ENCODE data around the gene USP15.

The USP15 gene

DNA sequence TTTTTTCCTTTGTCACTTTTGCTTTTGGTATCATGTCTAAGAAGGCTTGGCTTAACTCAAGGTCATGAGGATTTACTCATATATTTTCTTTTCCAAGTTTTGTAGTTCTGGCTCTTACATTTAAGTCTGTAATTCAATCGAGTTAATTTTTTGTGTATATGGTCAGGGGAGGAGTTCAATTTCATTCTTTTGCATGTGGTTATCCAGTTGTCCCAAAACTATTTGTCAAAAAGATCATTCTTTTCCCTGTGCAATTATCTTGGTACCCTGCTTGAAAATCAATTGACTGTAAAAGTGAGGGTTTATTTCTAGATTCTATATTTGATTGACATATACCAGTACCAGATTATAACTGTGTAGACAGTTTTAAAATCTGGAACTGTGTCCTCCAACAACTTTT lies 10.2 kb downstream of the USP15 start:
- no peak overlapping the region for H3K27ac ChIP-seq (ENCODE audit: extremely low read depth, low read depth, low read length)
- TF ChIP-seq ZNF350 (tag by site-specific recombination; IDR thresholded peaks at IDR 0.05) (no peak), ZNF366 (tag by site-specific recombination; conservative IDR thresholded peaks at IDR 0.05) (no peak), ZNF707 (tag by site-specific recombination; IDR thresholded peaks at IDR 0.05) (no peak), ZNF621 (tag by site-specific recombination; IDR thresholded peaks at IDR 0.05) (no peak), ZNF394 (tag by site-specific recombination; IDR thresholded peaks at IDR 0.05; ENCODE audit: borderline replicate concordance) (no peak), ZNF302 (tag by site-specific recombination; IDR thresholded peaks at IDR 0.05; ENCODE audit: low read depth) (no peak)
- TF ChIP-seq, protein P1, sequence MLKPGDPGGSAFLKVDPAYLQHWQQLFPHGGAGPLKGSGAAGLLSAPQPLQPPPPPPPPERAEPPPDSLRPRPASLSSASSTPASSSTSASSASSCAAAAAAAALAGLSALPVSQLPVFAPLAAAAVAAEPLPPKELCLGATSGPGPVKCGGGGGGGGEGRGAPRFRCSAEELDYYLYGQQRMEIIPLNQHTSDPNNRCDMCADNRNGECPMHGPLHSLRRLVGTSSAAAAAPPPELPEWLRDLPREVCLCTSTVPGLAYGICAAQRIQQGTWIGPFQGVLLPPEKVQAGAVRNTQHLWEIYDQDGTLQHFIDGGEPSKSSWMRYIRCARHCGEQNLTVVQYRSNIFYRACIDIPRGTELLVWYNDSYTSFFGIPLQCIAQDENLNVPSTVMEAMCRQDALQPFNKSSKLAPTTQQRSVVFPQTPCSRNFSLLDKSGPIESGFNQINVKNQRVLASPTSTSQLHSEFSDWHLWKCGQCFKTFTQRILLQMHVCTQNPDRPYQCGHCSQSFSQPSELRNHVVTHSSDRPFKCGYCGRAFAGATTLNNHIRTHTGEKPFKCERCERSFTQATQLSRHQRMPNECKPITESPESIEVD (tag by site-specific recombination; IDR thresholded peaks at IDR 0.05): peak; percentile 82

DNA sequence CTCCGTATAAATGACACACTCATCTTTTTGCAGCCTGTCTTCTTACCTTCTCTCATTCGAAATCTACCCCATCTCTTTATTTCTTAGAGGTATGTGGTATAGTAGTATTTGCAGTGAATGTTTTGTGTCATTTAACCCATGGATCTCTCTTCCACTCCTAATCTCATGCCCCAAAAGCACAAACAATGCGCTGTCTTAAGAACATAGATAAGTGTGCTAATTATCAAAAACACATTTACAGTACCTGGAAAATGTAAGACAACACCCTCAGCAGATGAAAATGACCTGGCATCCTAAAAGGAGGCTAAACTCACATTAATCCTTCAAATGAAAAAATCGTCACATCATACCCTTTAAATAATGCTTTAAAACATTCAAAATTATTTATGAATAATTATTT lies 10.7 kb downstream of the USP15 start:
- no peaks in the 10 kb centered on the region for H3K9me3 ChIP-seq (ENCODE audit: control insufficient read depth, insufficient read depth, low read depth, low read length)
- no peaks in the 10 kb centered on the region for H3K36me3 ChIP-seq (ENCODE audit: control insufficient read depth in 2 of 2, insufficient read depth in 1 of 2, low read length in 2 of 2)
- H3K27ac ChIP-seq (ENCODE audit: extremely low read depth, low read depth, low read length): no peak overlapping the region
- H3K4me3 ChIP-seq (ENCODE audit: low read depth, low read length): no peak overlapping the region
- TF ChIP-seq, protein P2, sequence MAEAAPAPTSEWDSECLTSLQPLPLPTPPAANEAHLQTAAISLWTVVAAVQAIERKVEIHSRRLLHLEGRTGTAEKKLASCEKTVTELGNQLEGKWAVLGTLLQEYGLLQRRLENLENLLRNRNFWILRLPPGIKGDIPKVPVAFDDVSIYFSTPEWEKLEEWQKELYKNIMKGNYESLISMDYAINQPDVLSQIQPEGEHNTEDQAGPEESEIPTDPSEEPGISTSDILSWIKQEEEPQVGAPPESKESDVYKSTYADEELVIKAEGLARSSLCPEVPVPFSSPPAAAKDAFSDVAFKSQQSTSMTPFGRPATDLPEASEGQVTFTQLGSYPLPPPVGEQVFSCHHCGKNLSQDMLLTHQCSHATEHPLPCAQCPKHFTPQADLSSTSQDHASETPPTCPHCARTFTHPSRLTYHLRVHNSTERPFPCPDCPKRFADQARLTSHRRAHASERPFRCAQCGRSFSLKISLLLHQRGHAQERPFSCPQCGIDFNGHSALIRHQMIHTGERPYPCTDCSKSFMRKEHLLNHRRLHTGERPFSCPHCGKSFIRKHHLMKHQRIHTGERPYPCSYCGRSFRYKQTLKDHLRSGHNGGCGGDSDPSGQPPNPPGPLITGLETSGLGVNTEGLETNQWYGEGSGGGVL (tag by site-specific recombination; IDR thresholded peaks at IDR 0.05): no peak
- no peak for TF ChIP-seq ZNF292 (tag by site-specific recombination; IDR thresholded peaks at IDR 0.05; ENCODE audit: borderline replicate concordance, low read depth)
- peaks cover 52% of the 10 kb centered on the region for H3K4me1 ChIP-seq (ENCODE audit: control insufficient read depth, insufficient read depth, low read length)
- POLR2A ChIA-PET: no interaction called here
- CTCF ChIA-PET: no interaction called here

More for the DNA sequence above, 10.2 kb downstream of the USP15 start:
- peaks cover 47% of the 10 kb centered on the region for H3K4me1 ChIP-seq (ENCODE audit: control insufficient read depth, insufficient read depth, low read length)
- ChIA-PET CTCF (no interaction called here), POLR2A (no interaction called here)
- H3K36me3 ChIP-seq (ENCODE audit: control insufficient read depth in 2 of 2, insufficient read depth in 1 of 2, low read length in 2 of 2): no peaks in the 10 kb centered on the region
- H3K4me3 ChIP-seq (ENCODE audit: low read depth, low read length): no peak overlapping the region
- H3K9me3 ChIP-seq (ENCODE audit: control insufficient read depth, insufficient read depth, low read depth, low read length): no peaks in the 10 kb centered on the region

DNA sequence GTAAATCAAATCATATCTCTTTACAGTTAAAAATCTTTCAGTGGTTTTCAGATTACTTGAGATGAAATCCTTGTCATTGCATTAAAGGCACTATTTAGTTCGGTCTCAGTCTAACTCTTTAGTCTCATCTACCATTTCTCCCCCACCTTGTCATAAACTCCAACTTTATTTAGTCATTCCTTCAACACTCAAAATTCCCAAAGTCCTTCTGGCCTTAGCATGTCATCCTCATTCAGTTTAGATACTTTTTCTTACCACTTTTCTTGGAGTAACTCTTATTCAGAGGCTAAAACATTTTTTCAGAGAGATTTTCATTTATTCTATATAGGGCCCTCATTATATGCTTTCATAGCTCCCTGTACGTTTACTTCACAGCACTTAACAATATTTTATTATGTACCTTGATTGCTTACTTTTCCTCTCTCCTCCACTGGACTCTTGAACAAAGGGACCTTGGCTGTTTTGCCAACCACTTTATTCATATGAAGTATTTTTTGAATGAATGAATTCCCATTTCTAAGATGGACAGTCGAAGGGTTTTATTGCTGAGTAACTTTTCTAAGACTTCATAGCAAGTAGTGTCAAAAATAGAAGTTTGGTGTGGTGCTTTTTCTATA lies 12.8 kb downstream of the USP15 start:
- no peak overlapping the region for H3K27ac ChIP-seq (ENCODE audit: extremely low read depth, low read depth, low read length)
- no peaks in the 10 kb centered on the region for H3K36me3 ChIP-seq (ENCODE audit: control insufficient read depth in 2 of 2, insufficient read depth in 1 of 2, low read length in 2 of 2)
- POLR2A ChIA-PET: no interaction called here
- CTCF ChIA-PET: interaction anchor here (0.6 to 0.7 kb wide), 2 partner anchors 9 to 522 kb away, joined by 3 read pairs; no protein-coding TSS in a partner anchor
- H3K4me1 ChIP-seq (ENCODE audit: control insufficient read depth, insufficient read depth, low read length): peaks cover 47% of the 10 kb centered on the region
- no peak overlapping the region for H3K4me3 ChIP-seq (ENCODE audit: low read depth, low read length)
- no peaks in the 10 kb centered on the region for H3K9me3 ChIP-seq (ENCODE audit: control insufficient read depth, insufficient read depth, low read depth, low read length)
- TF ChIP-seq ZNF157 (tag by site-specific recombination; IDR thresholded peaks at IDR 0.05) (no peak), ZNF391 (tag by site-specific recombination; IDR thresholded peaks at IDR 0.05; ENCODE audit: borderline replicate concordance, low read depth) (no peak), ZNF610 (tag by site-specific recombination; IDR thresholded peaks at IDR 0.05; ENCODE audit: borderline replicate concordance) (no peak), ZNF404 (tag by site-specific recombination; IDR thresholded peaks at IDR 0.05) (no peak)
- TF ChIP-seq, protein P1 (tag by site-specific recombination; IDR thresholded peaks at IDR 0.05): peak; percentile 51; the same call in 1 of the 2 replicates
- TF ChIP-seq, protein P3, sequence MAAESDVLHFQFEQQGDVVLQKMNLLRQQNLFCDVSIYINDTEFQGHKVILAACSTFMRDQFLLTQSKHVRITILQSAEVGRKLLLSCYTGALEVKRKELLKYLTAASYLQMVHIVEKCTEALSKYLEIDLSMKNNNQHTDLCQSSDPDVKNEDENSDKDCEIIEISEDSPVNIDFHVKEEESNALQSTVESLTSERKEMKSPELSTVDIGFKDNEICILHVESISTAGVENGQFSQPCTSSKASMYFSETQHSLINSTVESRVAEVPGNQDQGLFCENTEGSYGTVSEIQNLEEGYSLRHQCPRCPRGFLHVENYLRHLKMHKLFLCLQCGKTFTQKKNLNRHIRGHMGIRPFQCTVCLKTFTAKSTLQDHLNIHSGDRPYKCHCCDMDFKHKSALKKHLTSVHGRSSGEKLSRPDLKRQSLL (tag by site-specific recombination; IDR thresholded peaks at IDR 0.05): no peak
